HG03097 (cell line): ENCODE results near the gene C5orf22.
A peak's percentile ranks its signal among the peaks of the same experiment; 100 is the strongest.
"Not testable (repeated sequence)": the region's sequence is repeated elsewhere in the genome, so short reads cannot be mapped to it uniquely, and the experiment has no call there.

Experiments
- ATAC-seq: cut with Tn5 transposase; IDR thresholded peaks from one replicate; pipeline ENCODE4 v1.9.1; 2021; ENCODE audit not compliant: unreplicated experiment, low FRiP score

The C5orf22 gene

GRCh38 chr5:31531888-31532547 lies at the start of gene C5orf22, which contains the start of gene DROSHA:
Gene C5orf22 (plus strand): TSS chr5:31532301. CDS start chr5:31532393, 92 bp downstream.
Gene DROSHA (minus strand): TSS chr5:31532093. CDS start chr5:31529059, 3,034 bp downstream.
- ATAC-seq = peak; percentile 96

GRCh38 chr5:31485376-31486207 lies 46.5 kb upstream of the C5orf22 start:
- no peak for ATAC-seq

GRCh38 chr5:31486441-31486840 lies 45.7 kb upstream of the C5orf22 start:
- no peak for ATAC-seq

GRCh38 chr5:31487506-31487905 lies 44.6 kb upstream of the C5orf22 start:
- ATAC-seq = no peak

- ATAC-seq = no peak
Observed at GRCh38 chr5:31492869-31493268, 39.2 kb upstream of the C5orf22 start.

GRCh38 chr5:31495336-31495735 lies 36.8 kb upstream of the C5orf22 start:
- ATAC-seq = no peak

GRCh38 chr5:31496301-31496700 lies 35.8 kb upstream of the C5orf22 start:
- no peak for ATAC-seq

- ATAC-seq = no peak
Observed at GRCh38 chr5:31496891-31497290, 35.2 kb upstream of the C5orf22 start.

GRCh38 chr5:31500256-31500655 lies 31.8 kb upstream of the C5orf22 start:
- ATAC-seq = no peak

GRCh38 chr5:31502506-31502905 lies 29.6 kb upstream of the C5orf22 start:
- no peak for ATAC-seq

- no peak for ATAC-seq
Observed at GRCh38 chr5:31504529-31504928, 27.6 kb upstream of the C5orf22 start.

- no peak for ATAC-seq
Observed at GRCh38 chr5:31511305-31511704, 20.8 kb upstream of the C5orf22 start.

GRCh38 chr5:31516802-31517201 lies 15.3 kb upstream of the C5orf22 start:
- ATAC-seq = no peak

- no peak for ATAC-seq
Observed at GRCh38 chr5:31523041-31523440, 9.1 kb upstream of the C5orf22 start.

- ATAC-seq = no peak
Observed at GRCh38 chr5:31530541-31531265, 1.4 kb upstream of the C5orf22 start.

- ATAC-seq = peak; percentile 23
Observed at GRCh38 chr5:31531543-31531887, 586 bp upstream of the C5orf22 start.

- no peak for ATAC-seq
Observed at GRCh38 chr5:31534527-31535046, 2.5 kb downstream of the C5orf22 start.

GRCh38 chr5:31536873-31537272 lies 4.8 kb downstream of the C5orf22 start:
- no peak for ATAC-seq

GRCh38 chr5:31537349-31537748 lies 5.2 kb downstream of the C5orf22 start:
- no peak for ATAC-seq

- no peak for ATAC-seq
Observed at GRCh38 chr5:31537851-31538250, 5.8 kb downstream of the C5orf22 start.

- ATAC-seq = not testable (repeated sequence)
Observed at GRCh38 chr5:31549114-31549513, 17.0 kb downstream of the C5orf22 start.
